ENCODE measurements around the gene MOK. TPM values are rescaled to one million over a fixed set of nuclear protein-coding genes. Genes with fewer than 3 reads are reported as not detected.

The MOK gene
- total RNA-seq, 1 donor from 2014 or later: 5.9 TPM

DNA sequence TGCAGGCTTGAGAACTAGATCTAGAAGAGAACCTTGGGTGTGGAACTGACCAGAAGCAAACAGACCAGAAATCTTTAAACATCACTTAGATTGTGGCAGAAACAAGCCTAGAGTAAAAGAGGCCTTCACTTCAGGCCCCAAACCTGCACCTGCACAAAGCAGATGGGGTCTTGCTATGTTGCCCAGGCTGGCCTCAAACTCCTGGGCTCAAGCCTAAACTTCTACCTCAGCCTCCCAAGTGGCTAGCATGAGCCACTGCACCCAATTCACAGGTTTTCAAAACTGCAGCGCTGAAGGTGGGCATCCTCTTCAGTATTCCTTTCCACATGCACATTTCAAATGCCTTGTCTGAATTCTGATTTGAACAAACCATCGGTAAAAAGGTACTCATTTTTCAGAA, 19.9 kb downstream of the MOK start:
- DNase-seq (ENCODE audit: low read depth, low spot score): no peak

DNA sequence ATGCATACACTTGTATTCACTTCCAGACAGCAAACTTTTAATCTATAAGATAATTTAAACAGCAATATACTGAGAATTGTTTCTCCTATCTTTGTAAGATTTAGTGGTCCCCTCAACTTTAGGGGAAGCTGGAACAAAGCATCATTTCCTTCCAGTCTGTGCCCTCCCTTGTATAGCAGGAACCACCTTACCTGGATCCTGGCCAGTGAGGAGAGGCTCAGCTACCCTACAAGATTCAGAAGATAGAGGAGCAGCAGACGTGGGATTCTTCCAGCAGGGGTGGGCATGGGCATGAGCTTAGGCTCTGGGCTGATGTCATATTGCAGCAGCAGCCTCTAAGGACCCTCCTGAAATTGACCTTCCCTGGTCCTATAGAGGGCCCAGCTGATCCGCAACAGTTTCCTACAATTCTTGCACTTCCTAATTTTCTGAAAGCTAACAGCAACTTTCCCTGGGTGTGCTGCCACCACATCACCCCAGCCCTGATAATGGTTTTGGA, 21.3 kb downstream of the MOK start:
- no peak for DNase-seq (ENCODE audit: low read depth, low spot score)

DNA sequence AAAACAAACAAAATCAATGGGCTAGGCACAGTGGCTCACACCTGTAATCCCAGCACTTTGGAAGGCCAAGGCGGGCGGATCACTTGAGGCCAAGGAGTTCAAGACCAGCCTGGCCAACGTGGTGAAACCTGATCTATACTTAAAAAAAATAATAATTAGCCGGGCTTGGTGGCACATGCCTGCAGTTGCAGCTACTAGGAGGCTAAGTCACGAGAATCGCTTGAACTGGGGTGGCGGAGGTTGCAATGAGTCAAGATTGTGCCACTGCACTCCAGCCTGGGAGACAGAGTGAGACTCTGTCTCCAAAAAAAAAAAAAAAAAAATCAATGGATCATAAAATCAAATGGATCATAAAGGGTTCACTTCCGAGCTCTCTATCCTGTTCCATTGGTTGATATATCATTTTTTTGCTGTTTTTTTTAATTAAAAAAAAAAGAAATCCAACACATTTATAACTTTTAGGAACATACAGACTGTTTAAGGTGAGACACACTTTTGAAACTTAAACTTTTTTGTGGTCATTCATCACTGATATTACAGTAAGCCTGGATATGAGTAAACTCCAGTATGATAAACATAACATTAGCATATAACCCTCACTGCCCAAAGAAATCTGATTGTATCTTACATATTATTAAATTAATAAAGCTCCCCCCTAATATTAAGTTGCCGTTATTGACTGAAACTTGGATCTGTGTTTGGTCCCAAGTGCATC, 22.1 kb downstream of the MOK start:
- DNase-seq (ENCODE audit: low read depth, low spot score): no peak

DNA sequence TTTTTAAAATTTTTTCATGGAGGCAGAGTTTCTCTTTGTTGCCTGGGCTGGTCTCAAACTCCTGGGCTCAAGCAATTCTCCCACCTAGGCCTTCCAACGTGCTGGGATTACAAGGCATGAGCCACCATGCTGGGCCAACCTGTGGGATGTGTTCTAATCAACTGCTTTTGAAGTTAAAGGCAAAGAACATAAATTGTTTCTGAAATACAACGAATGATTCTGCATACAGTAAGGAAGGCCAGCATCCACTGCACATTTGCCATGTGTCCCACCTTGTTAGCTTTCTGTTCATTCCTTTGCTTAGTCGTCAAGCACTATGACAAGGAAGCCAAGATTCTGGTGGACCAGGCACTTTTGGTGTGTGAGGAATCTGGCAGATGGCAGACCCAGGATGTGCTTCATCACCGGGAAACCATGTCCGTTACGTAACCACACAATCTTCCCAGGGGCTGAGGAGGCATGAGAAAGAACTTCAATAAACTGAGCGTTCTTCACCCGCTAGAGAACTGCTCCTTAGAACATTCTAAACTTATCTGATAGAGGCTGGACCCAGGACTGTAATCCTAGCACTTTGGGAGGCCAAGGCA, 24.5 kb downstream of the MOK start:
- no peak for DNase-seq (ENCODE audit: low read depth, low spot score)

DNA sequence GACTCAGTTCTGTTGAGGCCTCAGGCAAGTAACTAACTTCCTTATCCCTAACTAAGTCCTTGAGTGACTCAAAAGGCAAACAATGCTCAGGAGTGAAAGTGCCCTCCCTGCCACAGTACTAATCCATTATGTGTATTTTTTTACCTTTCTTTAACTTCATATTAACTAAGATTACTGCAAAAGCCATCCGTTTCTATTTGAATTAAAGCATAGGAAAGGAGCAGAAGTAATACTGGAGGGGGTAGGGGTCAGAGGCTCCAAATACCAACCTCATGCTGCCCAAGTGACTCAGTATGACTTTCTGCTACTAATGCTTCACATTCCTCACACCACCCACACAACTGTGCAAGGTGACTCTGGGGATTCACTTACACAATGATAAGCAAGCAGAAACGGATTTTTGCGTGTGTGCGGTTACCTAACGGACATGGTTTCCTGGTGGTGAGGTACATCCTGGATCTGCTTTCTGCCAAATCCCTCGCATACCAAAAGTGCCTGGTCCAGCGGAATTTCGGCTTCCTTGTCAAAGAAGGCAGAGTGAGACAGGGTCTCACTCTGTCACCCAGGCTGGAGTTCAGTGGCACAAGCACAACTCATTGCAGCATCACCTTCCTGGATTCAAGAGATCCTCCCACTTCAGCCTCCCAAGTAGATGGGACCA, 25.1 kb downstream of the MOK start:
- DNase-seq (ENCODE audit: low read depth, low spot score): no peak

DNA sequence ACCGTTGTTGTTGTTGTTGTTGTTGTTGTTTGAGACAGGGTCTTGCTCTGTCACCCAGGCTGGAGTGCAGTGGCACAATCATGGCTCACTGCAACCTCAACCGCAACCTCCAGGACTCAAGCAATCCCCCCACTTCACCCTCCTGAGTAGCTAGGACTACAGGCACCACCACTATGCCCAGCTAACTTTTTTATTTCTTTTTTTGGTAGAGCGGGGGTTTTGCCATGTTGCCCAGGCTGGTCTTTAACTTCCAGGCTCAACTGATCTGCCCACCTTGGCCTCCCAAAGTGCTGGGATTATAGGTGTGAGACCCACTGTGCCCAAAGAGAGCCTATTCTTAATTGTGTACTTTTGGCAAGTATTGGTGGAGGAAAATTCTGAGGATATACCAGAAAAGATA, 25.7 kb downstream of the MOK start:
- DNase-seq (ENCODE audit: low read depth, low spot score): no peak

DNA sequence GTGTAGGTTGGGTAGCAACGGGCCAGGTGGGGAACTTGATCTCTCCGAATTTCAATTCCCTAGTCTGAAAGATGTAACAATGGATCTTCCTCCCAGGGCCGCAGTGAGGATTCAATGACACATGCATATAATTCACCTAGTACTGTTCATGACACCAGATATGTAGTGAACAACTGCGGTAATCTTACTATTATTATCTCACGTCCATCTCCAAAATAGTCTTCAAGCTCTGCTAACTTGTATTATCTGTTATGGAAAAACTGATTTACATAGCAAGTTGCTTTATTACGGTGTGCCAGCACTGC, 26.4 kb downstream of the MOK start:
- DNase-seq (ENCODE audit: low read depth, low spot score): no peak

DNA sequence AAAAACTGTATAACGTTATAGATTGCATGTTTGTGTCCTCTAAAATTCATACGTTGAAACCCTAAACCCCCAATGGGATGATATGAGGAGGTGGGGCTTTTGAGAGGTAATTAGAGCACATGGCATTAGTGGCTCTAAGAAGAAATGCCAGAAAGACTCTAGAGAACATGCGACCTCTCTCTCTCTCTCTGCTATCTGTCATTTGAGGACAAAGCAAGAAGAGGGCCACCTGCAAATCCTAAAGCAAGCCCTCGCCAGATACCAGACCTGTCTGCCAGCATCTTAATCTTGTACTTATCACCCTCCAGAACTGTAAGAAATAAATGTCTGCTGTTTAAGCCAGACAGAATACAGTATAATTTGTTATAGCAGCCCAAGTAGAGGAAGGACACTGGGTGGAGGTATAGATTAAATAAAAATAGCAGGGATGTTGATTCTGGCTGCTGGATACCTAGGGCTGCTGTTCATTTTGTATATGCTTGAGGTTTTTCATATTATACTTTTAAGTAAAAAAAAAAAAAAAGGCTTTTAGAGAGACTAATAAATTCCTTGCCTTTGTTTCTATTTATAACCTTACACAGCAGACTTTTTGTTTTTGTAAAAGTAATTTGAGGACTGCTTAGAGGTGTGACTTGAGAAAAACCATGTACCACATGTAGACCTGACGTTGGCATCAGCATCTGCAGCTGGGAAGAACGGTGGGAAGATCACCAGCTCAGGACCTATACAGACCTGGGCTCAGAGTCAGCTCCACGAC, 26.9 kb downstream of the MOK start:
- no peak for DNase-seq (ENCODE audit: low read depth, low spot score)

DNA sequence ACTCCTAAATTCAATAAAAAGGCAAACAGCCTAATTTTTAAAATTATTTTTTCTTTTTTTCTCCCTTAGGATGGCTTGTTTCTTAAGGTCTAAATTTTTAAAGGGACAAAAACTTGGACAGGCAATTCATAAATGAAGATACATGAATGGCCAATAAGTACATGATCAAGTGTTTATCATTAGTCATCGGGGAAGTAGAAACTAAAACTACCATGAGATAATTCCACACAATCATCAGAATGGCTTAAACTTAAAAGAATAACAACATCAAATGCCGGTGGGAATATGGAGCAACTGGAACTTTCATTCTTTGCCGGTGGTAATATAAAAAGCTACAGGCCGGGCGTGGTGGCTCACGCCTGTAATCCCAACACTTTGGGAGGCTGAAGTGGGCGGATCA, 29.1 kb downstream of the MOK start:
- no peak for DNase-seq (ENCODE audit: low read depth, low spot score)

DNA sequence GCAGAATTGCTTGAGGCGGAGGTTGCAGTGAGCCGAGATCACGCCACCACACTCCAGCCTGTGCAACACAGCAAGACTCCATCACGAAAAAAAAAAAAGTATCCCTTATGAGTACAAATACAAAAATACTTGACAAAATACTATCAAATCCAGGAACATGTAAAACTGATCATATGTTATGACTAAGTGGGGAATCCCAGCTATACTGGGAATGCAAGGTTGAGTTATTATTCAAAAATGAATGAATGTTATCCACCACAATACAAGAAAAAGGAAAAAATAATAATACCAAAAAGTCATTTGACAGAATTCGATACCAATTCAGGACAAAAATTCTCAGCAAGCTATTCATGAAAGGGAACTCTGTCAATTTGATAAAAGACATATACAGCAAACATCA, 32.6 kb downstream of the MOK start:
- no peak for DNase-seq (ENCODE audit: low read depth, low spot score)

DNA sequence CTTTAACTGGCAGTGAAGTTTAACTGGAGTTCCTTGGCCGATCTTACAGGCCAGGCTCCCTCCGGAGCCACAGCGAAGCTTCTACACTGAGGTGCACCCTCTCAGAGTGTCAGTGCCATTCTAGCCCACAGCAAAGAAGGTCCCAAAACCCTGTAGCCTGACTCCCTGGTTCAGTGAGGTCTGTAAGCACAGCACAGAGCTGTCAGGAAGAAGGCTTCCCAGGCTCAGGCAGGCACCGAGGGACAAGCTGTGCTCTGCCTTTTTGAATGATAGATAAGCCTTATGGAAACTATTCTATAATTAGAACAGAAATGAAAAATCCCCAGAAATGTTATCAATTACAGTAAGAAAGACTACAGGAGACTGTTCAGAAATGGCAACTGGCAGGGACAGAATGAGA, 40.2 kb downstream of the MOK start:
- DNase-seq (ENCODE audit: low read depth, low spot score): no peak

DNA sequence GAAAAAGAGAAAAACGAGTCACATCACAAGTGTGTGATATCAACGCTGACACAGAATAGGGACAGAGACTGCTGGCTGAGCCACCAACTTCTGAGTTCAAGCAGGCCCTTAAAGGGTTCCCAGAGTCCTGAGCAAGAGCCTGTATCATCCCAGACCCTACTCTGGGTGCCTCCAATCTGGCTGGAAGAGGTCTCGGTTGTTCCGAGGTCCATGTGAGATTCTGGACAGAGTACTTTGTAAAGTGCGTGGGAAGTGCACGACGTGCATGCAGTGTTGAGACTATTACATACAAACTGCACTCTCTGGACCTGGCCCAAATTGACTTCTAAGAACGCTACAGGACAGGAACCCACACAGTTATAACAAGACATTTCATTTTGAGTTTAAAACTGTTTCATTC, 40.6 kb downstream of the MOK start:
- DNase-seq (ENCODE audit: low read depth, low spot score): no peak

DNA sequence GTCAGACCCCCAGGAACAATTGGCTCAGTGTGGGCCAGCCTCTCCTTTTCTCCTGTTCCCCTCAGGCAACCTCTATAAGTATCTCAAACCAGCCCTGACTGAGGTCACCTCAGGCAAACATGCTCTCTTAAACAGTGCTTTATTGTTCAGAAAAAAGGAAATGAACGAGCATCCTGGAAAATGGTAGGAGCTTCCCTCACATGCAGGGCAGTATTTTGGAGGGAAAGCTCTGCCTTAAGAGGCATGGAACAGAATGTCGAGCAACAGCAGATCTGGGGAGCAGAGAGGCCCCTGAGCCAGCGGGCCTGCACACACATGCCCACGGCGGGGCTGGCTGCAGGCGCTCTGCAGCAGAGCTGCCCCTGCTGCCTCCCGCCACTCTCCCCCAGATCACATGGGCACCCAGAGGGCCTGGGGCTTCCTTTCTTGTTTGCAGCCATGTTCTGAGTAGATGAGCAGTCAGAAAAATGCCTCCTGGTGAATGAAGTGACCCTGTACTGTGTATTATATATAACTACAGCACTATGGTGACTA, 42.0 kb downstream of the MOK start:
- DNase-seq (ENCODE audit: low read depth, low spot score): no peak

DNA sequence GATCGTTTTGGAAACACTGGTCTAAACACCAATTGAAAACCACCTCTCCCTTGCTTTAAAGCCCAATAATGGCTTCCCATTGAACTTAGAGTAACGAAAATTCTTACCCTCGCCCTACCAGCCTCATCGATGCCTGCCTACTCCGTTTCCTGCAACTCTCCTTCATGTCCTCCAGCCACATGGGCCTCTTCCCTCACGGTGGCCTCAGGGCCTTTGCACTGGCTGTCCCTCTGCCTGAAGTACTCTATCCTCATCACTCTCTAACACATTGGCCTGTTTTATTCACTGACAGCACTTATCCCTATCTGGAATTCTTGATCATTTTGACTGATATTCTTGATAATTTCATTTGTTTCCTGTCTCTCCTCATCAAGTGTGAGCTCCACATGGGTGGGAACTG, 46.8 kb downstream of the MOK start:
- DNase-seq (ENCODE audit: low read depth, low spot score): no peak

DNA sequence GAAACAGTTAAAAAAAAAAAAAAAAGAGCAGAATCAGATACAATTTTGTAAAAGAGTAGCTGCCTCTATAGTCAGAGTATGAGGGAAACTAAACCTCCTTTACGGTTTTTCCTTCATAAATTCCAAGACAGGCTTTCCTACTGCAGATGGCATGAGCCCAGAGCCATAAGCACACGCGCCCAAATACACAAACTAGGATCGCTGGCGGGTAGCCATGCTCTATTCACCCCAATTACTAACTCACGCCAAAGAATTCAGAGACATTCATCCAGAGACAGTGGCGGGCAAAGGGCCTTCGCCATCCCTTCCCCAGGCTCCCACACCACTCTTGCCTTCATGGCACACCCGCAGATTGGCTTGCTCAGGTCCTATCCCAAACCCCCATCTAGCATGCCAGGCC, 48.2 kb downstream of the MOK start:
- no peak for DNase-seq (ENCODE audit: low read depth, low spot score)

DNA sequence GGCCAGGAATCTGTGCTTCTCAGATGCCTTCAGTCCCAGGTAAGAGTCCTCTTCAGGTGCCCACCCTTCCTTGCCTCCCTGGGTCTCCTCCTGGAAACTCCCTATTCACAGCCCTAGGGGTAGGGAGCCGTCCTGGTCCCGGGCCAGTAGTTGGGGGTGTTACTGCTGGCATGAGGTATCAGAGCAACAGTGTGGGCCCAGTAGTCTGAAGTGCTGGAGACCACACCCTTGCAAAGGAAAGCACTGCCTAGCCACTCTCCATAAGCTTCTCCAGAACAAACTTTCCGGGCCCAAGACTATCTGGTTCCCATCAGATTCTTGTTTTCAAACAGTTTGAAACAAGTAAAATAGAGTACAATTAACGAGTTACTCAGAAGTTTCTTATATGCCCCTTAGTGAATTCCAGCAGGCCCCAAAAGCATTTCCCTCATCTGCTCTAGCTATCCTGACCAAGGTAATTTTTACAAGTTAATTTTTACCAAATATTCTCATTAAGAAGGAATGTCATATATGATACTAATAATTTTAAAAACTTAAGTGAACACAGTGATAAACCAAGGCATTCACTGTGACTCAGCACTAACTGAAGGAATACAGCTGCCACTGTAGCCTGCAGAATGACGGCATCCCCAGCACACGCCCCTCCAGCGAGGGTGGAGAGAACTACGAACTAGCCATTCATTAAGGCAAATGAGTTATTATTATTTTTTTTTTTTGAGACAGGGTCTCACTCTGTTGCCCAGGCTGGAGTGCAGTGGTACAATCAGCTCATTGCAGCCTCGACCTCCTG, 49.4 kb downstream of the MOK start:
- DNase-seq (ENCODE audit: low read depth, low spot score): no peak

DNA sequence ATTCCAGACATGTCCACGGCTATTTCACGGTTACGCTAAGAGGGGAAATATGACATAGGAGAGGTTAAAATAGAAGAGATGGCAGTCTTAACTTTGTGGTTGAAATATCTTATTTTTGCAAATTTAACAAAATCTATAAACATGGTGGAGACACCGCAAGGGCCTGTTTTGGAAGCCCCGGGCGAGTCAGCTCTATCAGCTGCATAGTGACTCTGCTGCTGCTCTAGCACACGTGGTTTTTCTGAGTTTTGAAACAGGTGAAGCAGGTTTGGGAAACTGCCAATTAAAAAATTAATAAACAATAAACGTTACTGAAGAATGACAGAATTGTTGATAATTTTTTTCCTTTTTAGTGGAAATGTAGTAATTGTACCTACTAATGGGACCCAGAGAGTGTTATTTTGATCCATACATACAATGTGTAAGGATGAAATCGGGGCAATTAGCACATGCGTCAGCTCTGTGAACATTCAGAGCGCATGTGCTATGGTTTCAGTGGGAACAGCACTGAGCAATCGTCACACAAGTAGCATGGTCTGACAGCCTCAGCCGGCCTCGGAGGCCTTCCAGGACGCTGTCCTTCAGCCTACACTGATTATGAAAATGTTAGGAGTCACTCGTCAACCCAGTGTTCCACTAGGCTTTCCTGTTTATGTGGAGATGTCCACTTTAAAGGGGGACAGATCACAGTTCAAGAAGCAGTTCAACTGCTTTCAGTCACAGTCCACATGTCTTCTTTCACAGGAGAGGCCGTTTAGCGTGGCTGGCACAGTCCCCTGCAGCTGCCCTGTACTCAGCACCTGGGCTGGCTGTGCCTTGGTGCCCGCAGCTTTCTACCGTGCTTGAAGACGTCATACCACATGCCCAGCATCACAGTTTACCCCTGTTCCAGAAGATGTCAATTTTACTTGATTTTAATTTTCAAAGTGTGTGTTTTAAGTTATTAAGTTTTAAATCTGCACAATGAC, 51.8 kb downstream of the MOK start:
- DNase-seq (ENCODE audit: low read depth, low spot score): no peak

DNA sequence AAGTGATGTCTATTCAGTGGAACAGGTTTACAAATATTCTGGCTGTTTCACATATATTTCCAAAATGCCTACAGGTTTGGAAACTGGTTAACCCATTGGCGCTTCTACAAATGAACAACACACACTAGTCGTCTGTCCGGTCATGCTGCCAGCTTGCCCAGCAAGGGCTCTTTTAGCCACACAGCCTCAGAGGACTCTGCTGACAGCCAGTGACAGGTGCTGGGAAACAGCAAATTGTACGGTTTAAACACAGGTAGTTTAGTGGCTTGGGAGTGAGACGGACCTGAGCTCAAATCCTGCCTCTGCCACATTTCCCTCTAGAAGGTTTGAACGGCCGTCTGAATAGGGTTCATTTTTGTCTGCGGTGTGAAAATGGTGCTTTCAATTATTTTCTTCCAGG, 53.8 kb downstream of the MOK start:
- DNase-seq (ENCODE audit: low read depth, low spot score): no peak

DNA sequence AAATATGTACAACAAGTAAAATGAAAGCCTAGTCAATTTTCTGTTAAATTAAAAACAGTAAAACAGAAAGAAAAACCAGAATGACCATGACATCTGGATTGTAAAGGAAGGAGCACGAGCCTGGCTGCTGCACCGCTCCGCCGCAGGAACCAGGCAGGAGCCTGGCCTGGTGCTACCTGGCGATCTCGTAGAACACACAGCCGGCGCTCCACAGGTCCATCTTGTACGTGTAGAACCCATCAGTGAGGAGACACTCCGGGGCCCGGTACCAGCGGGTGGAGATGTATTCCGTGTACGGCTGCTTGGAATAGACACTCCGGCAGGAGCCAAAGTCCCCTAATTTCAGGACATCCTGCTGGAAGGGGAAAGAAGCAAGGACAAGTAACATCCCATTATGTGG, 54.3 kb downstream of the MOK start:
- no peak for DNase-seq (ENCODE audit: low read depth, low spot score)

DNA sequence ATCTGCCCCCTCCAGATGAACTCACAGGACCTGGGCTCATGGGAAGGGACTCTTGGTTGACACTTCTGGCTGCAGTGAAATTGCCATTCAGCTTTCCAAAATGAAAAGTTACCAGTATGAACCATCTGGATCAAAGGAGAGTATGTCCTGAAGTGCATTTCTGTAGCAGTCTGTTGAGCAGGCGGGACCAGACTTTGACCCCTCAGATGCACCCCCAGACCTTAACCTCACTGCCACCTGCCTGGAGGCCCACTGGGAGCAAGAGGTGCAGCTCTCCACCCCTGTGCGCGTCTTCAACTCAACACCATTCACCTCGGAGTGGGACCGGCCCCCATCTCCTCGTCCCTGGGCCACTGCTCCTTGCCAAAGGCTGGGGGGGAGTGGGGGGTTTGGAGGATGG, 55.0 kb downstream of the MOK start:
- no peak for DNase-seq (ENCODE audit: low read depth, low spot score)
